Gastroesophageal sphincter (tissue), 3 donors: ENCODE data around the gene METTL25B.

ENCODE experiments used
- EP300 ChIP-seq: sonication (generic); formaldehyde crosslinking; IDR thresholded peaks from one replicate; pipeline ENCODE4 v1.6.1; 2017; ENCODE audit warnings: antibody characterized with exemption, mild to moderate bottlenecking
- POLR2A ChIP-seq, 2 donors: fragments of 450-650 bp; IDR thresholded peaks; one replicate each; pipeline ENCODE4 v1.6.1; 2017; ENCODE audit warnings: antibody characterized with exemption in 2 of 2, mild to moderate bottlenecking in 2 of 2, moderate library complexity in 1 of 2
- POLR2AphosphoS5 ChIP-seq: sonication (generic); formaldehyde crosslinking; IDR thresholded peaks from one replicate; pipeline ENCODE4 v1.6.1; 2017; ENCODE audit warnings: antibody characterized with exemption
- TF ChIP-seq, protein P1 (sequence below), 4 experiments: fragments of 200-600 bp in 2 of 4; fragments of 450-650 bp in 2 of 4; sonication (generic) in 1 of 4; IDR thresholded peaks; one replicate each; pipeline ENCODE4 v1.5.1; 2017 to 2019; ENCODE audit warnings: antibody characterized with exemption in 4 of 4, mild to moderate bottlenecking in 2 of 4, moderate library complexity in 2 of 4

DNA sequence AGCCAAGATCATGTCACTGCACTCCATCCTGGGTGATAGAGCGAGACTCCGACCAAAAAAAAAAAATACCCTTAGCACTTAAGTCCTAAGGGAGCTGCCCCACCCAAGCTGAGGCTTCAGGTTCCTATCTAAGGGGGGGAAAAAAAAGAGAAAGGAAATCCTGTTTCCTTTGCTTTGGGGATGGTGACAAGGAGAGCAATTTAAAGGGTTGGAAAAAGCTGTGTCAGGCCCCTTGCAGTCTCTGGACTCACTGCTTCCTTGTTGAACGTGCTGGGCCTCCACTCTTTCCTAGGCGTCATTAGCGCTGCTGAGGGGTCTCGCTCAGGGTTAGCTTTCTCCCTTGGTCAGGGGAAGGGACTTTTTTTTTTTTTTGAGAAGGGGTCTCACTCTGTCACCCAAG is 57.2 kb downstream of the METTL25B start:
- no peak for TF ChIP-seq EP300
- TF ChIP-seq, protein P1, sequence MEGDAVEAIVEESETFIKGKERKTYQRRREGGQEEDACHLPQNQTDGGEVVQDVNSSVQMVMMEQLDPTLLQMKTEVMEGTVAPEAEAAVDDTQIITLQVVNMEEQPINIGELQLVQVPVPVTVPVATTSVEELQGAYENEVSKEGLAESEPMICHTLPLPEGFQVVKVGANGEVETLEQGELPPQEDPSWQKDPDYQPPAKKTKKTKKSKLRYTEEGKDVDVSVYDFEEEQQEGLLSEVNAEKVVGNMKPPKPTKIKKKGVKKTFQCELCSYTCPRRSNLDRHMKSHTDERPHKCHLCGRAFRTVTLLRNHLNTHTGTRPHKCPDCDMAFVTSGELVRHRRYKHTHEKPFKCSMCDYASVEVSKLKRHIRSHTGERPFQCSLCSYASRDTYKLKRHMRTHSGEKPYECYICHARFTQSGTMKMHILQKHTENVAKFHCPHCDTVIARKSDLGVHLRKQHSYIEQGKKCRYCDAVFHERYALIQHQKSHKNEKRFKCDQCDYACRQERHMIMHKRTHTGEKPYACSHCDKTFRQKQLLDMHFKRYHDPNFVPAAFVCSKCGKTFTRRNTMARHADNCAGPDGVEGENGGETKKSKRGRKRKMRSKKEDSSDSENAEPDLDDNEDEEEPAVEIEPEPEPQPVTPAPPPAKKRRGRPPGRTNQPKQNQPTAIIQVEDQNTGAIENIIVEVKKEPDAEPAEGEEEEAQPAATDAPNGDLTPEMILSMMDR (IDR thresholded peaks at IDR 0.05): no peak
- TF ChIP-seq POLR2AphosphoS5: no peak
- TF ChIP-seq POLR2A (IDR thresholded peaks at IDR 0.05): no peak
